Esophagus squamous epithelium (tissue), 4 donors: ENCODE data around the gene CTIF.

Experiments
- POLR2A ChIP-seq, 4 donors: fragments of 450-650 bp; IDR thresholded peaks; one replicate each; pipeline ENCODE4 v1.6.1; 2017; ENCODE audit warnings: antibody characterized with exemption in 4 of 4, mild to moderate bottlenecking in 4 of 4, moderate library complexity in 3 of 4
- TF ChIP-seq, protein P1 (sequence below), 6 experiments: fragments of 450-650 bp in 4 of 6; fragments of 200-600 bp in 2 of 6; sonication (generic) in 2 of 6; IDR thresholded peaks; one replicate each; pipeline ENCODE4 v1.5.1; 2016 to 2019; ENCODE audit warnings: antibody characterized with exemption in 6 of 6, mild to moderate bottlenecking in 4 of 6, moderate library complexity in 4 of 6

DNA sequence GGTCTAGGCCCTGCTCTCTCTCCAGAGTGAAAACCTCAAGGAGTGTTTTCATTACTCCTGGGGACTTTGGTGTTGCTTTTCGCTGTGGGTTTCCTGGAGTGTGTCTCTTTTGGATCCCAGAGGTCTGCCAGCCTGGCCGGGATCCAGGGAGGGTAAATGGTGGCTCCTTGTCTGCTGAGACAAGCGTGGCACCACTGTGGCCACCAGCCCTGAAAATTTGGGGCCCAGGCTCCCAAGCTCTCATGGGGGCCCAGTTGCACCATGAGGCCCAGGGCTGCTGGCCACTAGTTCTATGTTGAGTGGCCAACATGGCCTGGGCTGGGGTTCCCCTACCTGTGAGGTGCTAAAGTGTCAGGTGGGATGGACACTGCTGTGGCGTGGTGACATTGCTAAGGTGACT is 144.8 kb downstream of the CTIF start:
- TF ChIP-seq, protein P1, sequence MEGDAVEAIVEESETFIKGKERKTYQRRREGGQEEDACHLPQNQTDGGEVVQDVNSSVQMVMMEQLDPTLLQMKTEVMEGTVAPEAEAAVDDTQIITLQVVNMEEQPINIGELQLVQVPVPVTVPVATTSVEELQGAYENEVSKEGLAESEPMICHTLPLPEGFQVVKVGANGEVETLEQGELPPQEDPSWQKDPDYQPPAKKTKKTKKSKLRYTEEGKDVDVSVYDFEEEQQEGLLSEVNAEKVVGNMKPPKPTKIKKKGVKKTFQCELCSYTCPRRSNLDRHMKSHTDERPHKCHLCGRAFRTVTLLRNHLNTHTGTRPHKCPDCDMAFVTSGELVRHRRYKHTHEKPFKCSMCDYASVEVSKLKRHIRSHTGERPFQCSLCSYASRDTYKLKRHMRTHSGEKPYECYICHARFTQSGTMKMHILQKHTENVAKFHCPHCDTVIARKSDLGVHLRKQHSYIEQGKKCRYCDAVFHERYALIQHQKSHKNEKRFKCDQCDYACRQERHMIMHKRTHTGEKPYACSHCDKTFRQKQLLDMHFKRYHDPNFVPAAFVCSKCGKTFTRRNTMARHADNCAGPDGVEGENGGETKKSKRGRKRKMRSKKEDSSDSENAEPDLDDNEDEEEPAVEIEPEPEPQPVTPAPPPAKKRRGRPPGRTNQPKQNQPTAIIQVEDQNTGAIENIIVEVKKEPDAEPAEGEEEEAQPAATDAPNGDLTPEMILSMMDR (IDR thresholded peaks at IDR 0.05) = no peak
- TF ChIP-seq POLR2A (IDR thresholded peaks at IDR 0.05) = no peak
